GM20431 (cell line): ENCODE measurements around the gene DNAAF1.

Experiments
- in situ Hi-C: fragments of 300-500 bp; cut with MseI, MboI; formaldehyde crosslinking; loops from one replicate; pipeline ENCODE4 v1.15.0; 2020; ENCODE audit warnings: low sequenced_read_pairs; ENCODE audit not compliant: unreplicated experiment

The DNAAF1 gene

DNA sequence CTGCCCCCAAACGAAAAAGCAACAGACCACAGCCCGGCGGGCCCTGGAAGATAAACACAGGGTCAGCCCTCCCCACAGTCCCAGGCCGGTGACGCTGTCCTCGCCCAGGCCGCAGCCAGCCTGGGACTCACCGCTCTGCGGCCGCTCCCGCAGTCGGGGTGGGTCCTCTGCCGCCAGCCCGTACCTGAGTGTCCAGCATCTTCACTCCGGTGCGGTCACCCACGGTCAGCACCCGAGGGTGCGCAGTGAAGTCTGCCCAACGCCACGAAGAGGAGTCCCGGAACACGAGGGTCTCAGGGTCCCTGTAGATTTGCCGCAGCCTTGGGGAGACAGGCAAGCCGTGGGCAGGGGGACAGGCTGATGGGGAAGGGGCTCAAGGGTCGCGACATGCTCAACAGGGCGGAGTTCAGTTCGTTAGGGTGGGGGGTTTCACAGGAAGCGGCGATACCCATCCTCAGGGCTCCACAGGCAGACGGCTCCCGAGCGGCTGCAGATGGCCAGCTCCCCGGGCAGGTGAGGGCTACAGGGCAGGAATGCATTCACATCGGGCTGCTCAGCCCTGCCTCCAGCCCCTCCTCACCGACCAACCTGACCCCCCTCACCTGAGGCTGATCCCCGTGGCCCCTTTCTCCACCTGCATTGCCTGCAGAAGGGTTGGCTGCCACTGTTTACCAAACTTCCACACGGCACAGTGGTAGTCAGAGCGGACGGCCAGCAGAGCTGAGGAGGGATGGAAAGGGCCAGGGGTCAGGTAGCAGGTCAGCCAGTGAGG, 36.2 kb downstream of the DNAAF1 start:
- in situ Hi-C loops, result loop anchor here (10.0 to 25.0 kb wide), 2 partner anchors 97 to 219 kb away; partner anchors contain the start of genes NECAB2 and OSGIN1

DNA sequence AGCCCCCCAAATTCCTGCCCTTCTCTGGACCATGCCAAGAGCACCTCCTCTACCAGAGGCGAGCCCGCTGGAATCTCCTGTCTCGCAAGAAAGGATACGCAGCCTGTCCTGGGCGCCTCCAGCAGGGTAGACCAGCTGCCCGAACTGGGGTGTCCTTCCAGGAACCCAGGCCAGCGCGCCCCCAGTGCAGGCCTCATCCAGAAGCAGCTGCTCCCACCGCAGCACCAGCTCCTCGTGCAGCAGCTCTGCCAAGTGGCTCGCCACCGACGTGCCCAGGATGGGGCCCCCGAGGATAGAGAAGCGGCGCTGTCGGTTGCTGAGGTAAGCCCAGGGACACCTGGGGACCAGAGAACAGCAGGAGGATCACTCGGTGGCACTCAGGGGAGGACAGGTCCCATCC, 37.0 kb downstream of the DNAAF1 start:
- in situ Hi-C loops, result loop anchor here (10.0 to 25.0 kb wide), 2 partner anchors 97 to 220 kb away; partner anchors contain the start of genes NECAB2 and OSGIN1

GRCh38 chr16:84182680-84183571, 37.8 kb downstream of the DNAAF1 start:
- in situ Hi-C loops, result loop anchor here (10.0 to 25.0 kb wide), 2 partner anchors 98 to 221 kb away; partner anchors contain the start of genes NECAB2 and OSGIN1

GRCh38 chr16:84183572-84183875, 38.4 kb downstream of the DNAAF1 start:
- in situ Hi-C loops, result loop anchor here (10.0 to 25.0 kb wide), 2 partner anchors 99 to 221 kb away; partner anchors contain the start of genes NECAB2 and OSGIN1

- in situ Hi-C loops, result loop anchor here (10.0 to 25.0 kb wide), 2 partner anchors 99 to 222 kb away; partner anchors contain the start of genes NECAB2 and OSGIN1
Measured at GRCh38 chr16:84183911-84184591, 38.9 kb downstream of the DNAAF1 start.

DNA sequence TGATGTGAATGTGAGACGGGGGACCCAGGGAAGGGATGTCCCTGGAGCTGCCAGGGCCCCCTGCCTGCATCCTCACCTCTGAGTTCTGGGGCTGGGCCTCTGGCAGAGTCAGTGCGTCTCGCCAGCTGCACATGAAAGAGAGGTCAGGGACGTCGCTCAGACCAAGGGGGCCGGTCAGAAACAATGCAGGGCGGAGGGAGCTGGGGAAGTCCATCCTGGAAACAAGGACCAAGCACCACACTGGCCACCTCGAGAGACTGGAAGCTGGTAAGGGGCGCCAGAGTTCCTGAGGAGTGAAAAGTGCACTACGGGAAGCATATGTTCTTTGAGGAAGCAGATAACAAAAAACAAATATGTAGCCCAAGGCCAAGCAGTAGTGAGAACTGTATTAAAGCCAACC, 39.7 kb downstream of the DNAAF1 start:
- in situ Hi-C loops, result loop anchor here (10.0 to 25.0 kb wide), 2 partner anchors 100 to 222 kb away; partner anchors contain the start of genes NECAB2 and OSGIN1

GRCh38 chr16:84186685-84187437, 41.8 kb downstream of the DNAAF1 start, which contains the start of gene TAF1C:
Gene TAF1C (minus strand): TSS chr16:84187057. CDS start chr16:84184988, 2,069 bp downstream.
- in situ Hi-C loops, result loop anchor here (10.0 to 25.0 kb wide), 2 partner anchors 102 to 225 kb away; partner anchors contain the start of genes NECAB2 and OSGIN1

DNA sequence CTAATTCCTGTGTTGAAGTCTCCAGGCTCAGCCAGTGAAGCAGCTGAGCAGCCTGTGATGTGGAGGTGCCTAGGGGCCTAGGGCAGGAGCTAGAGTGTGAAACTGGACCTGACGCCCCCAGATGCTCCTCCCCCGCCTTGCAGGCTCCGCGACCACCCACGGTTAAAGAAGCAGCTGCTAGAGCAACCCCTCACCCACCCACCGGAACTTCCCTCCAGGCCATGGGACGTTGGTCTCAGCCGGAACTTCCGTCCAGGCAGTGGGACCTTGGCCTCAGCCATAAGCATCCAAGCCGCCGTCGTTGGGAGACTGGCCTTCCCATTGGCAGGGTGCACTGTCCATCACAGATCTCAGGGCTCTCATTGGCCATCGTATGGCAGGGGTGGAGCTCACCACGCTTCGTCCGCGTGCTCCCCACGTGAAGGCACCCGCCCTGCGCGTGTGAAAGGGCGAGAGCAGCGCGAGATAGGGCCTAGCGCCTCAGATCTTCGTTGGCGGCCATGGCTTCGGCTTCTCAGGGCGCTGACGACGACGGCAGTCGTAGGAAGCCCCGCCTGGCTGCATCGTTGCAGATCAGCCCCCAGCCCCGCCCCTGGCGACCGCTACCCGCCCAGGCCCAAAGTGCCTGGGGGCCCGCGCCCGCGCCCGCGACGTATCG, 45.8 kb downstream of the DNAAF1 start, which contains the start of gene ADAD2:
ADAD2 (plus strand) TSS at position 427 of the 658 bp plus-strand sequence; CDS start at position 501, 74 bp downstream.
- in situ Hi-C loops, result loop anchor here (25.0 kb wide), 1 partner anchor 229 kb away; the partner anchor contains the start of genes NECAB2 and OSGIN1

GRCh38 chr16:84191466-84191865, 46.4 kb downstream of the DNAAF1 start:
- in situ Hi-C loops, result loop anchor here (25.0 kb wide), 1 partner anchor 229 kb away; the partner anchor contains the start of genes NECAB2 and OSGIN1

GRCh38 chr16:84193480-84193879, 48.4 kb downstream of the DNAAF1 start:
- in situ Hi-C loops, result loop anchor here (25.0 kb wide), 1 partner anchor 231 kb away; the partner anchor contains the start of genes NECAB2 and OSGIN1

DNA sequence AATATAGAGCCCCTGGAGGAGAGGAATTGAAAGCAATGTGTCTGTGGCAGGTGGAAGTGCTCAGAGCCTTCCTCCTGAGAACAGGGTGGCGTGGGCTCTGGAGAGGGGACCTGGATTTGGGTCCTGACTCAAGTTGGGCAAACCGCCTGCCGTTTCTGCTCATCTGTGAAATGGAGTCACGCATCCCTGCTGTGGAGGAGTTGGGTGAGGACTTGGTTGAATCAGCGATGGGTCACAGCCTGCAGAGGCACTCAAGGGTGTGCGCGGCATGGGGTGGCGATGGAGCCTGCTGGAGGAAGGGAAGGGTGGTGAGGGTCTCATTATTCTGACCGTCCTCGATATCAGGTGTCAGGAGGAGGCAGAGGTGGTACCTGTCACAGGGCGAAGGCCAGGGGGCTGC, 48.9 kb downstream of the DNAAF1 start:
- in situ Hi-C loops, result loop anchor here (25.0 kb wide), 1 partner anchor 232 kb away; the partner anchor contains the start of genes NECAB2 and OSGIN1

- in situ Hi-C loops, result loop anchor here (25.0 kb wide), 1 partner anchor 232 kb away; the partner anchor contains the start of genes NECAB2 and OSGIN1
Measured at GRCh38 chr16:84194470-84195200, 49.5 kb downstream of the DNAAF1 start.

DNA sequence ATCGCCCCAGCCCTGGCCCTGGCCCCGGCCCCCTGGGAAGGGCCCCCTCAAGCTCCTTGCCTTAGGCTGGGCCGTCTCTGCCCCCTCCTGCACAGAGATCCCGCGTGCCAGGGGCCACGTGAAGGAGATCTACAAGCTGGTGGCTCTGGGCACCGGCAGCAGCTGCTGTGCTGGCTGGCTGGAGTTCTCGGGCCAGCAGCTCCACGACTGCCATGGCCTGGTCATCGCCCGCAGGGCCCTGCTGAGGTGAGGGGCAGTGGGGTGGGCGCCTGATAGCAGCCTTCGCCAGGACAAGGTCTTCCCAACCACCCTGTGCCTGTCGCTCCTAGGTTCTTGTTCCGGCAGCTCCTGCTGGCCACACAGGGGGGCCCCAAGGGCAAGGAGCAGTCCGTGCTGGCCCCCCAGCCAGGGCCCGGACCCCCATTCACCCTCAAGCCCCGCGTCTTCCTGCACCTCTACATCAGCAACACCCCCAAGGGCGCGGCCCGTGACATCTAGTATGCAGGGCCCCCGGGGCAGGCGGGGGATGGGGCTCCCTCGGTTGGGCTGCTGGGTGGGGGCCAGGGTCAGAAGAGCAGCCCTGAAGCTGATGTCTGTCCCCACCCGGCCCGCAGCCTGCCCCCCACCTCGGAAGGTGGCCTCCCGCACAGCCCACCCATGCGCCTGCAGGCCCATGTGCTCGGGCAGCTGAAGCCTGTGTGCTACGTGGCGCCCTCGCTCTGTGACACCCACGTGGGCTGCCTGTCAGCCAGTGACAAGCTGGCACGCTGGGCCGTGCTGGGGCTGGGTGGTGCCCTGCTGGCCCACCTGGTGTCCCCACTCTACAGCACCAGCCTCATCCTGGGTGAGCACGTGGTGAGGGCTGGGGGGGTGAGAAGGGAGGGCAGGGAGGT, 50.3 kb downstream of the DNAAF1 start:
- in situ Hi-C loops, result loop anchor here (25.0 kb wide), 1 partner anchor 233 kb away; the partner anchor contains the start of genes NECAB2 and OSGIN1

- in situ Hi-C loops, result loop anchor here (25.0 kb wide), 1 partner anchor 234 kb away; the partner anchor contains the start of genes NECAB2 and OSGIN1
Measured at GRCh38 chr16:84196101-84196500, 51.0 kb downstream of the DNAAF1 start.

DNA sequence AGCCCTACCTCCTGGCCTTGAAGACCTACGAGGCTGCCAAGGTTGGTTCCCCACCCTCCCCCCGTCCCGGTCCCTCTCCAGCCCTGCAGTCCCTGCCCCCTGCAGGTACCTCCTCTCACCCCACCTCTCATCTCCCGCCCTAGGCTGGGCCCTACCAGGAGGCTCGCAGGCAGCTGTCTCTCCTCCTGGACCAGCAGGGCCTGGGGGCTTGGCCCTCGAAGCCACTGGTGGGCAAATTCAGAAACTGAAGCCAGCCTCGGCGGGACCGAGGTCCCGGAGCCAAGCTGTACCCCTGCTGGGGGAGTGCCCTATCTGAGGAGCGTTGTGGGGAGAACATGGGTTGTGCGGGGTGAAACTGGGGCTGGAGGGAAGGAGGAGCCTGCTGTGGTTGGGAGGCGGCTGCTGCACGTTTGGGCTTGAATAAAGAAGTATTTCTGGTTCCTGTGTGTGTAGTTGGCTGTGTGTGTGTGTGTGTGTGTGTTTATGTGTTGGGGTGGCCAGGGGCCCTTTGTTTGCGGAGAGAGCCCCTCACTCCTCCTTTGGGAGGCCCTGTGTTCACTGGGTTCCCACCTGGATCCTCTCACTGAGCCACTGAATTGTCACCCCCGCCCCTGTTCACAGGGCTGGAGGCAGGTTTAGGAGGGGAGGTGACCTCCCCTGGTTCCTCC, 51.8 kb downstream of the DNAAF1 start:
- in situ Hi-C loops, result loop anchor here (25.0 kb wide), 1 partner anchor 235 kb away; the partner anchor contains the start of genes NECAB2 and OSGIN1
